HAP-1 (cell line): Measurements from ENCODE around the gene TSPAN32.
A peak's percentile ranks its signal among the peaks of the same experiment; 100 is the strongest.

Experiments used
- DNase-seq, 2 experiments: peaks; one replicate each; pipeline ENCODE4 v3.0.0-alpha.2; 2016 to 2020; ENCODE audit warnings: low spot score in 2 of 2
- H3K27me3 ChIP-seq: fragments of 250-450 bp; sonication (Bioruptor Pico); 2 replicates; pipeline ENCODE4 v1.5.1; 2020; ENCODE audit warnings: low read depth, mild to moderate bottlenecking, moderate library complexity
- H3K36me3 ChIP-seq: fragments of 250-450 bp; sonication (Bioruptor Pico); replicated peaks from 2 replicates; pipeline ENCODE4 v1.5.1; 2020; ENCODE audit warnings: mild to moderate bottlenecking
- H3K4me1 ChIP-seq: fragments of 250-450 bp; sonication (Bioruptor Pico); 2 replicates; pipeline ENCODE4 v1.5.1; 2020; ENCODE audit warnings: mild to moderate bottlenecking
- H3K4me3 ChIP-seq: fragments of 250-450 bp; sonication (Bioruptor Pico); 2 replicates; pipeline ENCODE4 v1.5.1; 2020; ENCODE audit warnings: mild to moderate bottlenecking, moderate library complexity
- H3K9me3 ChIP-seq: fragments of 250-450 bp; sonication (Bioruptor Pico); 2 replicates; pipeline ENCODE4 v1.5.1; 2020; ENCODE audit warnings: mild to moderate bottlenecking, moderate library complexity
- in situ Hi-C: fragments of 300-500 bp; cut with MboI; formaldehyde crosslinking; loops from 3 replicates; pipeline ENCODE4 v1.14.3; 2020; ENCODE audit warnings: low sequenced_read_pairs, inconsistent platforms, mixed read lengths

TSPAN32 gene

GRCh38 chr11:2315395-2316168 is 13.8 kb downstream of the TSPAN32 start:
- DNase-seq: no peak
- H3K4me1 ChIP-seq: no peaks in the 10 kb centered on the region
- no peaks in the 10 kb centered on the region for H3K36me3 ChIP-seq
- H3K4me3 ChIP-seq: no peak overlapping the region
- H3K27me3 ChIP-seq: no peaks in the 10 kb centered on the region
- in situ Hi-C loops: no loop called here
- H3K9me3 ChIP-seq: no peaks in the 10 kb centered on the region

GRCh38 chr11:2316169-2316962 is 14.6 kb downstream of the TSPAN32 start:
- in situ Hi-C loops: no loop called here
- Histone ChIP-seq H3K27me3 (no peaks in the 10 kb centered on the region), H3K4me3 (no peak overlapping the region), H3K4me1 (no peaks in the 10 kb centered on the region), H3K9me3 (no peaks in the 10 kb centered on the region), H3K36me3 (no peaks in the 10 kb centered on the region)
- no peak for DNase-seq

DNA sequence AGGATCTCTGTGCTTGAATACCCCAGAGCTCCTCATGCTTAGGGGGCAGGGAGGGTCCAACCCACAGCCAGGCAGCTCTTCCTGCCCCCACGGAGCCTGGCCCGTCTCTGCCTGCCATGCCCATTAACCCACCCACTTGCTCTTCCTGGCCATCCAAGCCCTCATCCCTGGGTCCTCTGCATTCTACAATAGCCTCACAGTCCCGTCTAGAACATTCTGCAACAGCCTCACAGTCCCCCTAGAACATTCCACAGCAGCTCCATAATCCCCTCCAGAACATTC is 15.1 kb downstream of the TSPAN32 start:
- DNase-seq: peak in 1 of 2 experiments; percentile 2
- Histone ChIP-seq H3K4me3 (no peak overlapping the region), H3K27me3 (no peaks in the 10 kb centered on the region), H3K36me3 (no peaks in the 10 kb centered on the region), H3K9me3 (no peaks in the 10 kb centered on the region), H3K4me1 (no peaks in the 10 kb centered on the region)
- in situ Hi-C loops: no loop called here

DNA sequence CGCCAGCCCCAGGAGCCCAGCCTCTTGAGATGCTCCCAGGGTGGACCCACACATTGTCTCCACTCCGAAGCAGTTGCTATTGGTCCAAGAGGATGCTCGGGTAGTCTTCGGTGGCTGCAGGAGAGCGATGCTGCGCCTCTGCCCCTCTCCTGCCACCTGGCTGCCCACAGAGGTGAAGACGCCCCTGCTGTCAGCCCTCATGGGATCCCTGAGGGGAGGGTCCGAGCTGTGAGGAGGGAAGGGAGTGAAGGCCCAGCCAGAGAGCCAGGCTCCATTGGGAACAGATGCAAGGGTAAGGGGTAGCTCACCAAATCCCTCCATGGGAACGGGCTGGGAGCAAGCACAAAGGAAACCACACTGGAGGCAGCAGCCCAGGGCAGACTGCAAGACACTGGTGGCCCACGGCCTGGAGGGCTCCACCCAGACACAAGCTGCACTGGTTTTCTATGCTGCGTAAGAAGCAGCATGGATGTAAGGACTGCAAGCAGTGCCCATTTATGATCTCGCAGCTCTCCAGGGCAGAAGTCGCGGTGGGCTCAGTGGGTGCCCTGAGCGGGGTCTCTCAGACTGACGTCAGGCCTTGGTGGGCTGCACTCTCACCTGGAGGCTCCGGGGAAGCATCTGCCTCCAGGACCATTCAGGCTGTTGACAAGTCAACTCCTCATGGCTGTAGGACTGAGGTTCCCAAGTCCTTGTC is 15.7 kb downstream of the TSPAN32 start:
- Histone ChIP-seq H3K4me1 (no peaks in the 10 kb centered on the region), H3K9me3 (no peaks in the 10 kb centered on the region; the same call in 1 of the 2 replicates), H3K27me3 (no peaks in the 10 kb centered on the region), H3K4me3 (no peak overlapping the region), H3K36me3 (no peaks in the 10 kb centered on the region)
- in situ Hi-C loops: no loop called here
- peak in 1 of 2 experiments; percentile 3 for DNase-seq

- in situ Hi-C loops: no loop called here
- H3K4me1 ChIP-seq: no peaks in the 10 kb centered on the region
- no peak for DNase-seq
- H3K9me3 ChIP-seq: no peaks in the 10 kb centered on the region; the same call in 1 of the 2 replicates
- H3K36me3 ChIP-seq: no peaks in the 10 kb centered on the region
- H3K27me3 ChIP-seq: no peaks in the 10 kb centered on the region
- no peak overlapping the region for H3K4me3 ChIP-seq
These were observed 16.3 kb downstream of the TSPAN32 start for GRCh38 chr11:2318123-2318522.

- H3K4me1 ChIP-seq: no peaks in the 10 kb centered on the region
- H3K9me3 ChIP-seq: no peaks in the 10 kb centered on the region; the same call in 1 of the 2 replicates
- DNase-seq: no peak
- no peak overlapping the region for H3K4me3 ChIP-seq
- in situ Hi-C loops: no loop called here
- no peaks in the 10 kb centered on the region for H3K27me3 ChIP-seq
- H3K36me3 ChIP-seq: no peaks in the 10 kb centered on the region
These were observed 16.9 kb downstream of the TSPAN32 start for GRCh38 chr11:2318707-2319106.

DNA sequence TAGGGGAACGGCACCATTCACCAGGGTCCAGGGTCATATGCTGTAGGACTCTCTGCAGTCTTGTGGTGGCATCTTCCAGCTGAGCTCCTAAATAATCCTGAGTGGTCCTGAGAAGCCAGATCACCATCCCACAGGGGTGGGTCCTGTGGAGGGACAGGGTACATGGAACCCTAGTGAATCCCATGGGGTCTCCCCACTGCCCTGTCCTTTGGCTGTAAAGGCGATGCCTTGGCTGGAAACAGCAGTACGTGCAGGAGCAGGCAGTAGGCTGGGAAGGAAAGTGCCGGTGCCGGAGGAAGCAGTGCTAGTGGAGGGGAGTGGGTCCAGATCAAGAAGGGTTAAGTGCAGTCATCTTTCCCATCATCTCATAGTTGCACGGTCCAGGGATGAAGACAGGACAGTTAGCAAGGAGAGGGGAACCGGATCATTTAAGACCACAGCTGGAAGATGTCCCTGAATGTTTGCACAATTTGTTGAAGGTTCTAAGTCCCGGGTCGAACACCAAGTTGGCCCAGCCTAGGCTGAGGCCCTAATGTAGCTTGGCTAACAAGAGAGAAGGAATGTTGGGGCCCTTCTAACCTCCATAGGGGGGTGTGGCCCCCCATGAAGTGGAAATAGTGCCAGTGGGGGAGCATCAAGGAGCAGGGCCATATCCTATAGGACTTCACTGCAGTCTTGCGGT is 18.1 kb downstream of the TSPAN32 start:
- Histone ChIP-seq H3K9me3 (no peaks in the 10 kb centered on the region; the same call in 1 of the 2 replicates), H3K36me3 (no peaks in the 10 kb centered on the region), H3K4me1 (no peaks in the 10 kb centered on the region), H3K27me3 (no peaks in the 10 kb centered on the region), H3K4me3 (no peak overlapping the region)
- in situ Hi-C loops: no loop called here
- no peak for DNase-seq

DNA sequence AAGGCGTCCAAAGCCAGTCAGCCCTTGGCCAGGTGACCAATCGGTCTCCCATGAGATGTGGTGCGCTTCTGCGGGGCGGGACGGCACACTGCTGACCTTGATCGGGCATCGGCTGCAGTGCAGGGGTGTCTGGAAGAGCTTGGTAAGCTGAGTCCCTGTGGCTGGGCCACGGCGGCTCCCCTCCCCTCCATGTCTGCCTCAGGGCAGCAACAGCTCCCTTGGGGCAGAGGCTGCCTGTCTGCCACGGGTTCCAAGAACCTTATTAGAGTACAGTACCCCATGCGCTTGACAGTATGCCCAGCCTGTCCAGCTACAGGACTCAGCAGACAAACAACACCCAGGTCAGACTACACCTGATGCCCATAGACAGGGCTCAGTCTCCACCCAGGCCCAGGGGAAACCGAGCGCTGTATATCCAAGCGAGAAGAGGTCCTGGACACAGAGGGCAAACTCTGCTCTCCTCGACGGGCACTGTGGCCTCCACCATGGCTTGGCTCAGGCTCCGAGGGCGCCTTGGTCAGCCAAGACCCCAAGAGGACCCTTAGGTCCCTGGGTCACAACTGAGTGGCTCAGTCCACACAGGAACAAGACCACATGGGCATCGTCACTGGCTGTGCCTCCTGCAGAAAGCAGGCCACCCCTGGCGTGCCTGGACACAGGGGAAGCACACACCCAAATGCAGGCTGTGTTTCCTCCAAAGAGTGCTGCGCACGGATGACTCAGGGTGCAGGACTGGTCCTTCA is 18.9 kb downstream of the TSPAN32 start:
- no peaks in the 10 kb centered on the region for H3K4me1 ChIP-seq
- no peak overlapping the region for H3K4me3 ChIP-seq
- no peaks in the 10 kb centered on the region; the same call in 1 of the 2 replicates for H3K9me3 ChIP-seq
- H3K27me3 ChIP-seq: no peaks in the 10 kb centered on the region
- no peak for DNase-seq
- no peaks in the 10 kb centered on the region for H3K36me3 ChIP-seq
- in situ Hi-C loops: no loop called here

DNA sequence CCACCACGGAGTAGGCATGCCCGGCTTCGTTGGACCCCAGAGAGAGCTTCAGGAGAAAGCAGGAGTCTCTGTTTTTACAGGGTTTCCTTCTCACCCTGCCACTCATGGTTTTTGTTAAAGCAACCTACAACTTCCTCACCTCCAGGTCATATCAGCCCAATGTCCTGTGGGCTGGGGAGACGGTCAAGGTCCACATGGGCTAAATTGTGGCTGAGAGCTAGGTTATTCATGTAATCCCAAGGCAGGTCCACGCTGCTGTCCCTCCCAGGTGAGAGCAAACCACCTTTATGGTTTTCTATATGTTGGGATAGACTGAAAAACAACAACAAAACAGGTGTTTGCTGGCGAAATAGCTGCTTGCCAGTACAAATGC is 19.5 kb downstream of the TSPAN32 start:
- no peak for DNase-seq
- Histone ChIP-seq H3K4me3 (no peak overlapping the region), H3K36me3 (no peaks in the 10 kb centered on the region), H3K27me3 (no peaks in the 10 kb centered on the region), H3K9me3 (no peaks in the 10 kb centered on the region; the same call in 1 of the 2 replicates), H3K4me1 (no peaks in the 10 kb centered on the region)
- in situ Hi-C loops: no loop called here

GRCh38 chr11:2325123-2325522 is 23.3 kb downstream of the TSPAN32 start:
- in situ Hi-C loops: no loop called here
- H3K9me3 ChIP-seq: no peaks in the 10 kb centered on the region; the same call in 1 of the 2 replicates
- H3K4me3 ChIP-seq: no peak overlapping the region
- H3K27me3 ChIP-seq: no peaks in the 10 kb centered on the region; the same call in 1 of the 2 replicates
- H3K4me1 ChIP-seq: peaks cover 4% of the 10 kb centered on the region
- no peak for DNase-seq
- no peaks in the 10 kb centered on the region for H3K36me3 ChIP-seq

DNA sequence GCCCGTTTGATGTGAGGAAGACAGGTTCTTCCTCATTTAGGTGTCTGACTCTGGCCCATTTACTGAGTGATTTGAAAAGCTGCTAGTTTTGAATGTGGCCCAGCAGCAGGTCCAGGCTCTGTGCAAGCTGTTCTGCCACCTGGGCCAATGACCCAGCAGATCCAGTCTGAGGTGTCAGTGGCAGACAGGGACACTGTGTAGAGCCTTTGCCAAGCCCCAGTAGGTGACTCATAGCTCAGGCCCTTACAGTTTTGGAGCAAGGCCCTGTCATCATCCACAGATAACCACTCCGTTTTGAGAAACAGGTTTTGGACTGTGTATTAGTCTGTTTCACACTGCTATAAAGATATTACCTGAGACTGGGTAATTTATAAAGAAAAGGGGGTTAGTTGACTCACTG is 23.9 kb downstream of the TSPAN32 start:
- DNase-seq: no peak
- in situ Hi-C loops: no loop called here
- no peak overlapping the region for H3K4me3 ChIP-seq
- H3K27me3 ChIP-seq: no peaks in the 10 kb centered on the region; the same call in 1 of the 2 replicates
- peaks cover 4% of the 10 kb centered on the region for H3K4me1 ChIP-seq
- H3K9me3 ChIP-seq: peaks cover 4% of the 10 kb centered on the region
- no peaks in the 10 kb centered on the region for H3K36me3 ChIP-seq

DNA sequence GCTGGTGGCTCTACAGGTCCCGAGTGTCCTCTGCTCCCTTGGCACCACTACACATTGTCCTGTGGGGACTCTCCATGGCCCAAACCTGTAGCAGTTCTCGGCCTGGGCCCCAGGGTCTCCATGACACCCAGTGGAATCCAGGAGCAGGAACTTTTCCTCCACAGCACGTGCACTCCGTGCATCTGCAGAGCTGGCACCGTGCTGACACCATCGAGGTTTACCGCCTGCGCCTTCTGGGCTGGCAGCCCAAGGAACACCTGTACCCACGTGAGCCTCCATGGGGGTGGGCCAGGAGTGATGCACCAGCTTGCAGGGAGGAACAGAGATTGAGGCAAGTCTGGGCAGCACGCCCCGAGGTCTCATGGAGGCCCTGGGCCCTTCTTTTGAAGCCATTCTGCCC is 25.2 kb downstream of the TSPAN32 start:
- in situ Hi-C loops: no loop called here
- DNase-seq: no peak
- Histone ChIP-seq H3K27me3 (no peaks in the 10 kb centered on the region; the same call in 1 of the 2 replicates), H3K36me3 (no peaks in the 10 kb centered on the region), H3K4me3 (no peak overlapping the region), H3K9me3 (peaks cover 4% of the 10 kb centered on the region), H3K4me1 (peaks cover 4% of the 10 kb centered on the region)

GRCh38 chr11:2328021-2328420 is 26.2 kb downstream of the TSPAN32 start:
- in situ Hi-C loops: no loop called here
- Histone ChIP-seq H3K4me3 (no peak overlapping the region), H3K27me3 (no peaks in the 10 kb centered on the region; the same call in 1 of the 2 replicates), H3K36me3 (no peaks in the 10 kb centered on the region), H3K4me1 (peaks cover 4% of the 10 kb centered on the region), H3K9me3 (peaks cover 4% of the 10 kb centered on the region; the same call in 1 of the 2 replicates)
- no peak for DNase-seq
